22Rv1 (cell line): ENCODE measurements around the gene VDAC1.

Experiments used
- H3K27ac ChIP-seq: fragments of 450-650 bp; 2 replicates; pipeline ENCODE4 v1.5.1; 2017
- CTCF ChIP-seq: fragments of 450-650 bp; IDR thresholded peaks from 2 replicates; pipeline ENCODE4 v1.5.1; 2017; ENCODE audit warnings: mild to moderate bottlenecking
- ZFX ChIP-seq: fragments of 450-650 bp; IDR thresholded peaks from 2 replicates; pipeline ENCODE4 v1.6.1; 2017; ENCODE audit warnings: antibody characterized with exemption, borderline replicate concordance

Gene VDAC1

GRCh38 chr5:133963493-133964128 is 41.2 kb downstream of the VDAC1 start:
- H3K27ac ChIP-seq: no peak overlapping the region
- TF ChIP-seq ZFX: no peak

GRCh38 chr5:133962801-133963476 is 41.8 kb downstream of the VDAC1 start:
- TF ChIP-seq ZFX (no peak), CTCF (no peak)
- no peak overlapping the region for H3K27ac ChIP-seq

DNA sequence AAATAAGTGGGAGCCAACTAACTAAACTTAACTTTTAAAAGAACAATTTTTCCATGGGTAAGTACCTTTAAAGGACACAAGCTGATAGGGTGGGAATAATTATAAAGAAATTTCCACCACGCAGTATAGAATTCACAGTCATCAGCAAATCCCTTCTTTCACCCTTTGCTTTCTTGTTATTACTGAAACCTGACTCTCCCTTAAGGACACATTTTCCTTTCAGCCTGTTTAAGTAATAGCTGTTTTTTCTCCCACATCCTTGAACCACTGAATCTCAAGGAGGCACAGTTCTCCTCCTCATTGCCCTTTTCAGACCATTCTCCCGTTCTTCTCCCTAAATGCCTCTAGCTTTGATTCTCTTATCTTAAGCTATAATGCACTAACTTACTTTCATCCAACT is 42.6 kb downstream of the VDAC1 start:
- TF ChIP-seq ZFX (no peak), CTCF (no peak)
- no peak overlapping the region for H3K27ac ChIP-seq

GRCh38 chr5:133959643-133960042 is 45.1 kb downstream of the VDAC1 start:
- TF ChIP-seq ZFX (no peak), CTCF (no peak)
- no peak overlapping the region for H3K27ac ChIP-seq

DNA sequence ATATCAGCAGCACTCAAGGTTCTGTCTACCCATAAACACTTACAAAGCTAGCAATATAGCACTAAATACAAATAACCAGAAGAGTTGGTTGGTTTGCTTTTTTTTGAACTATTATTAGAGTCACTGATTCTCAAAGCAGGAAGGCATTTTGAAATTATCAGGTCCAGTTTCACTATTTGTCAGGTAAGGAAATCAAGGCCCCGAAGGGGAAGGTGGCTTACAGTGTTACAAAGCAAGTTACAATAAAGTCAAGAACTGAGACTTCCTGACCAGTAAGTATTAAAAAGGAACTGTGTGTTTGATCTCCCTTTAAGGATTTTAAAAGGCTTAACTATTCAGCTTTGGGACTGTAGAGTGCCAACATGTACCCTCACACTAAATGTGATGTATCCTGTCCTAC is 47.2 kb downstream of the VDAC1 start:
- H3K27ac ChIP-seq: peak overlapping the region; percentile 63
- TF ChIP-seq CTCF (no peak), ZFX (no peak)

- peak overlapping the region; percentile 63 for H3K27ac ChIP-seq
- TF ChIP-seq ZFX: no peak
These were observed 47.7 kb downstream of the VDAC1 start for GRCh38 chr5:133957080-133957479.

GRCh38 chr5:133956196-133956595 is 48.6 kb downstream of the VDAC1 start:
- H3K27ac ChIP-seq: peak overlapping the region; percentile 63

GRCh38 chr5:133953568-133954145 is 51.1 kb downstream of the VDAC1 start:
- TF ChIP-seq ZFX: no peak
- TF ChIP-seq CTCF: no peak
- H3K27ac ChIP-seq: no peak overlapping the region
